Activated B cell treated with CpG ODN at 0.5 μM for 24 hours (primary cell): ENCODE results near the gene PCDH9. TPM values are rescaled to one million over a fixed set of nuclear protein-coding genes. Genes with fewer than 3 reads are reported as not detected.

ENCODE experiments used
- ATAC-seq: fragments of 200-7000 bp; cut with Tn5 transposase; one replicate; pipeline ENCODE4 v1.10.0; 2021; ENCODE audit warnings: low read depth, mild to moderate bottlenecking, moderate library complexity
- CTCF ChIA-PET: fragments of 350-600 bp; sonication (Branson Sonifier 250); formaldehyde crosslinking; loops from one replicate; lab custom pipeline; 2021; ENCODE audit warnings: antibody characterized with exemption; lab: Charles Lee
- POLR2A ChIA-PET: fragments of 350-600 bp; sonication (Branson Sonifier 250); formaldehyde crosslinking; loops from one replicate; lab custom pipeline; 2021; ENCODE audit warnings: antibody characterized with exemption; lab: Charles Lee
- DNase-seq: peaks from one replicate; pipeline ENCODE4 v3.0.0; 2022
- H3K27ac Mint-ChIP-seq: one replicate; pipeline ENCODE4 v1.8.0; 2020; ENCODE audit warnings: mixed read lengths
- H3K27me3 Mint-ChIP-seq: one replicate; pipeline ENCODE4 v1.8.0; 2021; ENCODE audit warnings: mixed read lengths
- H3K36me3 Mint-ChIP-seq: one replicate; pipeline ENCODE4 v1.8.0; 2021; ENCODE audit warnings: low read depth, mixed read lengths
- H3K4me1 Mint-ChIP-seq: one replicate; pipeline ENCODE4 v1.8.0; 2021; ENCODE audit warnings: mixed read lengths
- H3K4me3 Mint-ChIP-seq: one replicate; pipeline ENCODE4 v1.8.0; 2020; ENCODE audit warnings: mild to moderate bottlenecking, mixed read lengths
- H3K9me3 Mint-ChIP-seq: one replicate; pipeline ENCODE4 v1.8.0; 2020; ENCODE audit warnings: mixed read lengths
- CTCF ChIP-seq: fragments of 200-600 bp; IDR thresholded peaks from one replicate; pipeline ENCODE4 v1.8.0; 2022; ENCODE audit warnings: antibody characterized with exemption, mild to moderate bottlenecking
- intact Hi-C: fragments of 100-400 bp; cut with micrococcal nuclease; formaldehyde crosslinking; loops from one replicate; pipeline ENCODE4 v1.15.1; 2024
- total RNA-seq: library from RNA; stranded (reverse); gene quantifications from 2 replicates; pipeline ENCODE4 v1.2.3, GENCODE V29; 2022

Gene PCDH9
- total RNA-seq, 1 donor from 2014 or later = 6.4 TPM

- Mint-ChIP-seq H3K27ac (no peak overlapping the region), H3K27me3 (no peaks in the 10 kb centered on the region), H3K4me3 (no peak overlapping the region), H3K36me3 (no peaks in the 10 kb centered on the region), H3K9me3 (no peaks in the 10 kb centered on the region), H3K4me1 (peaks cover 2% of the 10 kb centered on the region)
- CTCF ChIA-PET = no interaction called here
- DNase-seq = no peak
- POLR2A ChIA-PET = no interaction called here
- ATAC-seq = no peak
- no peak for TF ChIP-seq CTCF
- intact Hi-C loops = no loop called here
These were observed 278.7 kb downstream of the PCDH9 start for GRCh38 chr13:66951426-66951825.

- H3K4me3 Mint-ChIP-seq = no peak overlapping the region
- TF ChIP-seq CTCF = no peak
- ChIA-PET CTCF (no interaction called here), POLR2A (no interaction called here)
- ATAC-seq (no peak), DNase-seq (no peak)
- H3K4me1 Mint-ChIP-seq = peaks cover 2% of the 10 kb centered on the region
- no peaks in the 10 kb centered on the region for H3K9me3 Mint-ChIP-seq
- intact Hi-C loops = no loop called here
- H3K27me3 Mint-ChIP-seq = no peaks in the 10 kb centered on the region
- no peak overlapping the region for H3K27ac Mint-ChIP-seq
- no peaks in the 10 kb centered on the region for H3K36me3 Mint-ChIP-seq
These were observed 279.5 kb downstream of the PCDH9 start for GRCh38 chr13:66950666-66951065.

GRCh38 chr13:66948910-66949309 lies 281.2 kb downstream of the PCDH9 start:
- no peak for TF ChIP-seq CTCF
- Mint-ChIP-seq H3K27ac (no peak overlapping the region), H3K4me1 (peaks cover 13% of the 10 kb centered on the region), H3K4me3 (no peak overlapping the region), H3K27me3 (no peaks in the 10 kb centered on the region), H3K36me3 (no peaks in the 10 kb centered on the region), H3K9me3 (no peaks in the 10 kb centered on the region)
- DNase-seq (no peak), ATAC-seq (no peak)
- intact Hi-C loops = no loop called here
- ChIA-PET CTCF (no interaction called here), POLR2A (interaction anchor here (0.6 kb wide), 1 partner anchor 13 kb away, joined by 3 read pairs; no protein-coding TSS in a partner anchor)

- TF ChIP-seq CTCF = no peak
These were observed 286.6 kb downstream of the PCDH9 start for GRCh38 chr13:66943530-66943929.

GRCh38 chr13:66940113-66940512 lies 290.0 kb downstream of the PCDH9 start:
- ATAC-seq = no peak
- no peaks in the 10 kb centered on the region for H3K27me3 Mint-ChIP-seq
- no peaks in the 10 kb centered on the region for H3K9me3 Mint-ChIP-seq
- DNase-seq = no peak
- H3K4me1 Mint-ChIP-seq = peaks cover 13% of the 10 kb centered on the region
- ChIA-PET POLR2A (no interaction called here), CTCF (no interaction called here)
- H3K4me3 Mint-ChIP-seq = no peak overlapping the region
- no peaks in the 10 kb centered on the region for H3K36me3 Mint-ChIP-seq
- intact Hi-C loops = no loop called here
- TF ChIP-seq CTCF = no peak
- H3K27ac Mint-ChIP-seq = no peak overlapping the region

More at GRCh38 chr13:66943530-66943929, 286.6 kb downstream of the PCDH9 start:
- ChIA-PET CTCF (no interaction called here), POLR2A (no interaction called here)
- H3K4me1 Mint-ChIP-seq = peaks cover 17% of the 10 kb centered on the region
- H3K36me3 Mint-ChIP-seq = no peaks in the 10 kb centered on the region
- H3K9me3 Mint-ChIP-seq = no peaks in the 10 kb centered on the region
- H3K27ac Mint-ChIP-seq = no peak overlapping the region
- H3K4me3 Mint-ChIP-seq = no peak overlapping the region
- intact Hi-C loops = no loop called here
- DNase-seq = no peak
- H3K27me3 Mint-ChIP-seq = no peaks in the 10 kb centered on the region
- no peak for ATAC-seq
